Osteocyte (in vitro differentiated cells): ENCODE results near the gene TMEM271. TPM values are rescaled to one million over a fixed set of nuclear protein-coding genes. Genes with fewer than 3 reads are reported as not detected.

Experiments
- DNase-seq: peaks from one replicate; pipeline ENCODE4 v3.0.0; 2021; ENCODE audit warnings: mixed read lengths; ENCODE audit not compliant: unreplicated experiment; ENCODE audit errors: extremely low spot score
- H3K27ac Mint-ChIP-seq: one replicate; pipeline ENCODE4 v1.8.0; 2021; ENCODE audit warnings: mild to moderate bottlenecking, mixed read lengths; ENCODE audit not compliant: unreplicated experiment
- H3K27me3 Mint-ChIP-seq: one replicate; pipeline ENCODE4 v1.8.0; 2021; ENCODE audit warnings: mixed read lengths; ENCODE audit not compliant: unreplicated experiment
- H3K36me3 Mint-ChIP-seq: one replicate; pipeline ENCODE4 v1.8.0; 2021; ENCODE audit warnings: mixed read lengths; ENCODE audit not compliant: unreplicated experiment
- H3K4me1 Mint-ChIP-seq: one replicate; pipeline ENCODE4 v1.8.0; 2021; ENCODE audit warnings: mixed read lengths; ENCODE audit not compliant: unreplicated experiment
- H3K4me3 Mint-ChIP-seq: one replicate; pipeline ENCODE4 v1.8.0; 2021; ENCODE audit warnings: mild to moderate bottlenecking, moderate library complexity, mixed read lengths; ENCODE audit not compliant: unreplicated experiment
- H3K9me3 Mint-ChIP-seq: one replicate; pipeline ENCODE4 v1.8.0; 2021; ENCODE audit warnings: mixed read lengths; ENCODE audit not compliant: unreplicated experiment
- CTCF ChIP-seq: fragments of 200-600 bp; sonication (generic); IDR thresholded peaks from 2 replicates; pipeline ENCODE4 v1.5.0; 2021; ENCODE audit warnings: antibody characterized with exemption, mild to moderate bottlenecking, moderate library complexity
- total RNA-seq: library from RNA; stranded (reverse); gene quantifications from 2 replicates; pipeline ENCODE4 v1.2.1, GENCODE V29; 2021

TMEM271 gene
- total RNA-seq, 1 donor from 2014 or later: not detected

GRCh38 chr4:605702-606425, 29.8 kb upstream of the TMEM271 start:
- H3K27me3 Mint-ChIP-seq: no peaks in the 10 kb centered on the region
- no peak for TF ChIP-seq CTCF
- H3K4me3 Mint-ChIP-seq: no peak overlapping the region
- peaks cover 19% of the 10 kb centered on the region for H3K9me3 Mint-ChIP-seq
- no peaks in the 10 kb centered on the region for H3K4me1 Mint-ChIP-seq
- DNase-seq: peak; percentile 57
- H3K36me3 Mint-ChIP-seq: no peaks in the 10 kb centered on the region
- no peak overlapping the region for H3K27ac Mint-ChIP-seq

- no peaks in the 10 kb centered on the region for H3K27me3 Mint-ChIP-seq
- no peak overlapping the region for H3K4me3 Mint-ChIP-seq
- peaks cover 14% of the 10 kb centered on the region for H3K9me3 Mint-ChIP-seq
- no peak overlapping the region for H3K27ac Mint-ChIP-seq
- H3K4me1 Mint-ChIP-seq: no peaks in the 10 kb centered on the region
- no peaks in the 10 kb centered on the region for H3K36me3 Mint-ChIP-seq
- no peak for DNase-seq
- TF ChIP-seq CTCF: no peak
These were observed 28.0 kb upstream of the TMEM271 start for GRCh38 chr4:604131-604530.

GRCh38 chr4:602559-602942, 26.5 kb upstream of the TMEM271 start:
- no peak for TF ChIP-seq CTCF
- H3K36me3 Mint-ChIP-seq: no peaks in the 10 kb centered on the region
- H3K27ac Mint-ChIP-seq: no peak overlapping the region
- peaks cover 11% of the 10 kb centered on the region for H3K9me3 Mint-ChIP-seq
- H3K4me3 Mint-ChIP-seq: no peak overlapping the region
- no peaks in the 10 kb centered on the region for H3K4me1 Mint-ChIP-seq
- H3K27me3 Mint-ChIP-seq: no peaks in the 10 kb centered on the region
- peak; percentile 84 for DNase-seq

GRCh38 chr4:601612-602558, 25.8 kb upstream of the TMEM271 start:
- Mint-ChIP-seq H3K4me3 (no peak overlapping the region), H3K9me3 (peaks cover 11% of the 10 kb centered on the region), H3K27me3 (no peaks in the 10 kb centered on the region), H3K27ac (no peak overlapping the region), H3K4me1 (no peaks in the 10 kb centered on the region), H3K36me3 (no peaks in the 10 kb centered on the region)
- DNase-seq: peak; percentile 83
- no peak for TF ChIP-seq CTCF
